Measurements from ENCODE around the gene LAPTM5. TPM values are rescaled to one million over a fixed set of nuclear protein-coding genes. Genes with fewer than 3 reads are reported as not detected.
A peak's percentile ranks its signal among the peaks of the same experiment; 100 is the strongest.

Gene LAPTM5
- total and polyA plus RNA-seq, 10 of the 15 experiments (the other 5 are each of a cell fraction or from before 2014, with no cell fraction given), result 24.1 to 1,034 (median 687) TPM

DNA sequence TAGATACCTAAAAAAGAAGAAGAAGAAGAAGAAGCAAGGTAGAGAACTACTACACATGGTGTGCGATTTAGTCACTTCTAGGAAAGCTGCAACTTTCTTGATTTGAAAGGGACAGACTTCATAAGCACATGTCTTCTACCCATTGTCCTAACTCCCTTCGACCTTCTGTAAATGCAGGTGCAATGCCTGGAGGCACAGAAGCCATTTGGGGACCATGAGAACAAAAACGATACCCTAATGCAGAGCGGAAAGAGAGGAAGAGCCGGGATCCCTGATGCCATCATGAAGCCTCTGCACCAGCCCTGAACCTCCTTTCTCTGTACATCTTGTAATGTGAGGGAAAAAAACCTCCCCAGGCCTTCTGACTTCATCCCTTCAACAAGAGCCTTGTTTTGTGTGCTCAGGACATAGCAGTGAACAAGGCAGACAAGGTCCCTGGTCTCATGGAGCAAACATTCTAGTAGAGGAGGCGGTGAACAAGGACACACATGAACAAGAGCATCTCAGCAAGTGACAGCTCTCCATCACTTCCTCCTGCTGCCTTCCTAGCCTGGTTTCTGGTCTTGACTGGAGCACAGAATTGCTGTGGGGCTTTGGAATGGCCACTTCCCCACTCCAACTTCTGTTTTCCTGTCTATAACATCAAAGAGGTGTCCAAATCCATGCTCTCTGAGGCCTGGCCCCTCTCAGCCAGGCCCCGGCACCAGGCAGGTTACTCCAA lies 5.5 kb upstream of the LAPTM5 start (continued):
- TF ChIP-seq, protein P1, sequence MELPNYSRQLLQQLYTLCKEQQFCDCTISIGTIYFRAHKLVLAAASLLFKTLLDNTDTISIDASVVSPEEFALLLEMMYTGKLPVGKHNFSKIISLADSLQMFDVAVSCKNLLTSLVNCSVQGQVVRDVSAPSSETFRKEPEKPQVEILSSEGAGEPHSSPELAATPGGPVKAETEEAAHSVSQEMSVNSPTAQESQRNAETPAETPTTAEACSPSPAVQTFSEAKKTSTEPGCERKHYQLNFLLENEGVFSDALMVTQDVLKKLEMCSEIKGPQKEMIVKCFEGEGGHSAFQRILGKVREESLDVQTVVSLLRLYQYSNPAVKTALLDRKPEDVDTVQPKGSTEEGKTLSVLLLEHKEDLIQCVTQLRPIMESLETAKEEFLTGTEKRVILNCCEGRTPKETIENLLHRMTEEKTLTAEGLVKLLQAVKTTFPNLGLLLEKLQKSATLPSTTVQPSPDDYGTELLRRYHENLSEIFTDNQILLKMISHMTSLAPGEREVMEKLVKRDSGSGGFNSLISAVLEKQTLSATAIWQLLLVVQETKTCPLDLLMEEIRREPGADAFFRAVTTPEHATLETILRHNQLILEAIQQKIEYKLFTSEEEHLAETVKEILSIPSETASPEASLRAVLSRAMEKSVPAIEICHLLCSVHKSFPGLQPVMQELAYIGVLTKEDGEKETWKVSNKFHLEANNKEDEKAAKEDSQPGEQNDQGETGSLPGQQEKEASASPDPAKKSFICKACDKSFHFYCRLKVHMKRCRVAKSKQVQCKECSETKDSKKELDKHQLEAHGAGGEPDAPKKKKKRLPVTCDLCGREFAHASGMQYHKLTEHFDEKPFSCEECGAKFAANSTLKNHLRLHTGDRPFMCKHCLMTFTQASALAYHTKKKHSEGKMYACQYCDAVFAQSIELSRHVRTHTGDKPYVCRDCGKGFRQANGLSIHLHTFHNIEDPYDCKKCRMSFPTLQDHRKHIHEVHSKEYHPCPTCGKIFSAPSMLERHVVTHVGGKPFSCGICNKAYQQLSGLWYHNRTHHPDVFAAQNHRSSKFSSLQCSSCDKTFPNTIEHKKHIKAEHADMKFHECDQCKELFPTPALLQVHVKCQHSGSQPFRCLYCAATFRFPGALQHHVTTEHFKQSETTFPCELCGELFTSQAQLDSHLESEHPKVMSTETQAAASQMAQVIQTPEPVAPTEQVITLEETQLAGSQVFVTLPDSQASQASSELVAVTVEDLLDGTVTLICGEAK (IDR thresholded peaks at IDR 0.05; ENCODE audit: borderline replicate concordance), result peak; percentile 6; the same call in 1 of the 2 replicates
- no peak for TF ChIP-seq IKZF1 (conservative IDR thresholded peaks at IDR 0.05)
- 0 out of 2 replicates have a peak, but pooled peaks have one; percentile 24 for TF ChIP-seq TAF1 (IDR thresholded peaks at IDR 0.05; ENCODE audit: borderline replicate concordance, low read depth, low read length)
- no peak for TF ChIP-seq SMAD1 (IDR thresholded peaks at IDR 0.05; ENCODE audit: low read depth, partially characterized antibody)
- no peak for TF ChIP-seq BACH1 (IDR thresholded peaks at IDR 0.05; ENCODE audit: borderline replicate concordance)
- 0 out of 2 replicates have a peak, but pooled peaks have one; percentile 23 for TF ChIP-seq ZNF207 (IDR thresholded peaks at IDR 0.05; ENCODE audit: borderline replicate concordance)
- no peak for TF ChIP-seq STAT3 (IDR thresholded peaks at IDR 0.05; ENCODE audit: low read depth, low read length)

All from GM12878 (cell line).